ENCODE results near the gene TDP1.

DNA sequence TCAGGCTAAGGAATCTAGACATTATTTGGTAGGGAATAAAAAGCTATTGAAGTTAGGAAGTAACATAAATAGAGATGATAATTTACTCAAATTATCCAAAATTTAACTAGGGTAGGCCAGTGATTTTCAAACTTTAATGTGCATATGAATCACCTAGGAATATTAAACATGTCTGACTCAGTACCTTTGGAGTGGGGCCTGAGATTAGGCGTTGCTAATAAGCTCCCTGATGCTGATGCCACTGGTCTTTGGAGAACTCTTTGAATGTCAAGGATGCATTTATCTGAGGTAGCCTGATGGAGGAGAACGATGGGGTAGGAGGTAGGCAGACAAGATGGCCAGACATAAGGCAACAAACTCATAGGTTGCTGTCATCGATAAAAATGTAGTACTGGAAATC lies 34.4 kb upstream of the TDP1 start:
- TF ChIP-seq, protein P1, sequence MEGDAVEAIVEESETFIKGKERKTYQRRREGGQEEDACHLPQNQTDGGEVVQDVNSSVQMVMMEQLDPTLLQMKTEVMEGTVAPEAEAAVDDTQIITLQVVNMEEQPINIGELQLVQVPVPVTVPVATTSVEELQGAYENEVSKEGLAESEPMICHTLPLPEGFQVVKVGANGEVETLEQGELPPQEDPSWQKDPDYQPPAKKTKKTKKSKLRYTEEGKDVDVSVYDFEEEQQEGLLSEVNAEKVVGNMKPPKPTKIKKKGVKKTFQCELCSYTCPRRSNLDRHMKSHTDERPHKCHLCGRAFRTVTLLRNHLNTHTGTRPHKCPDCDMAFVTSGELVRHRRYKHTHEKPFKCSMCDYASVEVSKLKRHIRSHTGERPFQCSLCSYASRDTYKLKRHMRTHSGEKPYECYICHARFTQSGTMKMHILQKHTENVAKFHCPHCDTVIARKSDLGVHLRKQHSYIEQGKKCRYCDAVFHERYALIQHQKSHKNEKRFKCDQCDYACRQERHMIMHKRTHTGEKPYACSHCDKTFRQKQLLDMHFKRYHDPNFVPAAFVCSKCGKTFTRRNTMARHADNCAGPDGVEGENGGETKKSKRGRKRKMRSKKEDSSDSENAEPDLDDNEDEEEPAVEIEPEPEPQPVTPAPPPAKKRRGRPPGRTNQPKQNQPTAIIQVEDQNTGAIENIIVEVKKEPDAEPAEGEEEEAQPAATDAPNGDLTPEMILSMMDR (IDR thresholded peaks at IDR 0.05; ENCODE audit: low read depth, low read length), result no peak
- no peak for TF ChIP-seq POLR2A (IDR thresholded peaks at IDR 0.05; ENCODE audit: extremely low read depth, insufficient read length)
- TF ChIP-seq, protein P2, sequence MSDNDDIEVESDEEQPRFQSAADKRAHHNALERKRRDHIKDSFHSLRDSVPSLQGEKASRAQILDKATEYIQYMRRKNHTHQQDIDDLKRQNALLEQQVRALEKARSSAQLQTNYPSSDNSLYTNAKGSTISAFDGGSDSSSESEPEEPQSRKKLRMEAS (IDR thresholded peaks at IDR 0.05; ENCODE audit: low read depth, low read length), result no peak
- TF ChIP-seq MYC (IDR thresholded peaks at IDR 0.05; ENCODE audit: low read depth, low read length), result no peak

All from NB4 (cell line).